Right ventricle myocardium inferior (tissue), 1 donor: ENCODE data around the gene KRT2. TPM values are rescaled to one million over a fixed set of nuclear protein-coding genes. Genes with fewer than 3 reads are reported as not detected.
"Not testable (repeated sequence)": the region's sequence is repeated elsewhere in the genome, so short reads cannot be mapped to it uniquely, and the experiment has no call there.

Source experiments
- ATAC-seq: fragments of 200-7000 bp; cut with Tn5 transposase; one replicate; pipeline ENCODE4 v1.9.1; 2020; ENCODE audit warnings: mild to moderate bottlenecking, moderate library complexity
- DNase-seq: peaks from one replicate; pipeline ENCODE4 v3.0.0; 2021; ENCODE audit errors: missing footprints
- intact Hi-C: fragments of 100-400 bp; cut with DNase I; formaldehyde crosslinking; loops from one replicate; pipeline ENCODE4 v1.11.0; 2022
- total RNA-seq: library from RNA; stranded (reverse); fragmentation: NEBNext Ultra II Directional; extraction: Animal tissue kit (Norgen Biotek cat#: 25700); gene quantifications from one replicate; pipeline ENCODE4 v1.2.1, GENCODE V29; 2021
- donor health status: DM: no; HTN: yes; CAD: no; lungs with severe emphysema.

KRT2 gene
- total RNA-seq, 1 donor from 2014 or later, result not detected

GRCh38 chr12:52670961-52671360 lies 18.9 kb upstream of the KRT2 start:
- intact Hi-C loops, result no loop called here
- ATAC-seq, result no peak
- DNase-seq, result no peak

- DNase-seq (no peak), ATAC-seq (no peak)
- intact Hi-C loops, result no loop called here
Observed at GRCh38 chr12:52670506-52670905, 18.5 kb upstream of the KRT2 start.

- not testable (repeated sequence) for DNase-seq, ATAC-seq
- intact Hi-C loops, result loop anchor here (5.0 kb wide), 2 partner anchors 88 to 197 kb away; no protein-coding TSS in a partner anchor
Observed at GRCh38 chr12:52669941-52670340, 17.9 kb upstream of the KRT2 start.

- no peak for ATAC-seq
- no peak for DNase-seq
- intact Hi-C loops, result loop anchor here (5.0 kb wide), 2 partner anchors 87 to 198 kb away; no protein-coding TSS in a partner anchor
Observed at GRCh38 chr12:52669426-52669825, 17.4 kb upstream of the KRT2 start.

GRCh38 chr12:52667931-52668330 lies 15.9 kb upstream of the KRT2 start:
- no peak for DNase-seq
- intact Hi-C loops, result loop anchor here (5.0 kb wide), 2 partner anchors 86 to 199 kb away; no protein-coding TSS in a partner anchor
- ATAC-seq, result no peak

GRCh38 chr12:52667509-52667908 lies 15.5 kb upstream of the KRT2 start:
- ATAC-seq (no peak), DNase-seq (no peak)
- intact Hi-C loops, result loop anchor here (5.0 kb wide), 2 partner anchors 85 to 200 kb away; no protein-coding TSS in a partner anchor

- ATAC-seq (no peak), DNase-seq (no peak)
- intact Hi-C loops, result loop anchor here (5.0 kb wide), 2 partner anchors 84 to 201 kb away; no protein-coding TSS in a partner anchor
Observed at GRCh38 chr12:52666471-52666870, 14.5 kb upstream of the KRT2 start.

GRCh38 chr12:52663420-52663819 lies 11.4 kb upstream of the KRT2 start:
- DNase-seq (no peak), ATAC-seq (no peak)
- intact Hi-C loops, result no loop called here

- ATAC-seq, result no peak
- intact Hi-C loops, result no loop called here
- DNase-seq, result no peak
Observed at GRCh38 chr12:52662918-52663229, 10.9 kb upstream of the KRT2 start.

- intact Hi-C loops, result no loop called here
- DNase-seq (no peak), ATAC-seq (peak; percentile 41)
Observed at GRCh38 chr12:52662093-52662917, 10.3 kb upstream of the KRT2 start.

- ATAC-seq (no peak), DNase-seq (no peak)
- intact Hi-C loops, result no loop called here
Observed at GRCh38 chr12:52661668-52662067, 9.7 kb upstream of the KRT2 start.

- intact Hi-C loops, result no loop called here
- ATAC-seq (no peak), DNase-seq (no peak)
Observed at GRCh38 chr12:52660934-52661499, 9.0 kb upstream of the KRT2 start.

GRCh38 chr12:52659951-52660350 lies 7.9 kb upstream of the KRT2 start:
- DNase-seq (no peak), ATAC-seq (no peak)
- intact Hi-C loops, result no loop called here

GRCh38 chr12:52659395-52659794 lies 7.4 kb upstream of the KRT2 start:
- intact Hi-C loops, result no loop called here
- ATAC-seq (no peak), DNase-seq (no peak)

GRCh38 chr12:52658196-52658595 lies 6.2 kb upstream of the KRT2 start:
- intact Hi-C loops, result no loop called here
- no peak for DNase-seq
- ATAC-seq, result no peak

GRCh38 chr12:52657250-52657902 lies 5.4 kb upstream of the KRT2 start:
- ATAC-seq, result no peak
- intact Hi-C loops, result no loop called here
- DNase-seq, result no peak

- ATAC-seq, result peak; percentile 45
- no peak for DNase-seq
- intact Hi-C loops, result no loop called here
Observed at GRCh38 chr12:52656616-52657015, 4.6 kb upstream of the KRT2 start.

GRCh38 chr12:52655720-52656124 lies 3.7 kb upstream of the KRT2 start:
- ATAC-seq (peak; percentile 67), DNase-seq (no peak)
- intact Hi-C loops, result no loop called here

GRCh38 chr12:52655251-52655650 lies 3.2 kb upstream of the KRT2 start:
- no peak for ATAC-seq

GRCh38 chr12:52650520-52651081 lies 1.4 kb downstream of the KRT2 start:
- ATAC-seq, result no peak
- intact Hi-C loops, result no loop called here

More at GRCh38 chr12:52655251-52655650, 3.2 kb upstream of the KRT2 start:
- intact Hi-C loops, result no loop called here
- DNase-seq, result no peak

More at GRCh38 chr12:52650520-52651081, 1.4 kb downstream of the KRT2 start:
- no peak for DNase-seq
